ENCODE data around the gene CAMK2G.

GRCh38 chr10:73810358-73810734, 64.0 kb downstream of the CAMK2G start:
- no peak for TF ChIP-seq CHD2 (IDR thresholded peaks at IDR 0.05; ENCODE audit: low read length, partially characterized antibody)
- TF ChIP-seq CTCF (IDR thresholded peaks at IDR 0.05) = no peak
- no peak for TF ChIP-seq USF2 (IDR thresholded peaks at IDR 0.05)
- TF ChIP-seq ESRRA (IDR thresholded peaks at IDR 0.05; ENCODE audit: borderline replicate concordance, low read length) = no peak
- TF ChIP-seq PBX3 (IDR thresholded peaks at IDR 0.05) = no peak
- TF ChIP-seq RFX5 (IDR thresholded peaks at IDR 0.05) = no peak
- no peak for TF ChIP-seq POLR2A (IDR thresholded peaks at IDR 0.05; ENCODE audit: low read length)
- TF ChIP-seq MAFK (IDR thresholded peaks at IDR 0.05; ENCODE audit: partially characterized antibody) = no peak
- no peak for TF ChIP-seq HOXB13 (CRISPR knock-in tag; IDR thresholded peaks at IDR 0.05; ENCODE audit: low read depth)
- TF ChIP-seq SMC3 (IDR thresholded peaks at IDR 0.05) = no peak
- no peak for TF ChIP-seq JUN (IDR thresholded peaks at IDR 0.05)
- TF ChIP-seq RNF2 (IDR thresholded peaks at IDR 0.05; ENCODE audit: borderline replicate concordance, low read depth) = no peak
- TF ChIP-seq REST (IDR thresholded peaks at IDR 0.05) = no peak
